NK-92 treated with Interleukin-12 subunit alpha and Interleukin-12 subunit beta, amount 100 ng/mL, for 24 hours (cell line): ENCODE results near the gene MMP25.
A peak's percentile ranks its signal among the peaks of the same experiment; 100 is the strongest.
"Not testable (repeated sequence)": the region's sequence is repeated elsewhere in the genome, so short reads cannot be mapped to it uniquely, and the experiment has no call there.

Experiments used
- DNase-seq: peaks from one replicate; lab custom pipeline; 2025; lab: John Stamatoyannopoulos, UW

MMP25 gene

GRCh38 chr16:3029491-3030221 lies 16.7 kb upstream of the MMP25 start:
- no peak for DNase-seq

- no peak for DNase-seq
These were observed 15.8 kb upstream of the MMP25 start for GRCh38 chr16:3030222-3031212.

DNA sequence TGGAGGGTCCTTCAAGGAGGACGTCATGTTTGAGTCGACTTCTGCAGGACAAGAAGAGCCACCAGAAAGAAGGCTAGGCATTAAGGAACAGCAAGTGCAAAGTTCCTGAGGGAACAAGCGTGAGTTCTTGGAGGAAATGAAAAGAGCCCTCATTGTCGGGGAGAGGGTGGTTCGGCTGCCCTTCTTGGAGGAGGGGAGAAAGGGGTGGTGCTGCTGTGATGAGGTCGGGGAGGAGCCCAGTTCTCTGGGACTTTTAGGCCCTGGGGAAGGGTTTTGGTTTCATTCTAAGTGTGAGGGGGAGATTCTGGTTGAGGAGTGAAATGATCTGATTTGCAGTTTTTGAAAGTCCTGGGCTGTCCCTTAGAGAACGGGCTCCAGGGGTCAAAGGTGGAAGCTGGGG lies 13.7 kb upstream of the MMP25 start:
- DNase-seq = no peak

GRCh38 chr16:3035289-3035971 lies 10.9 kb upstream of the MMP25 start:
- no peak for DNase-seq

GRCh38 chr16:3035972-3036725 lies 10.2 kb upstream of the MMP25 start:
- DNase-seq = no peak

- no peak for DNase-seq
These were observed 9.5 kb upstream of the MMP25 start, which contains the start of gene BICDL2 for GRCh38 chr16:3036726-3037315. Gene BICDL2 (minus strand): TSS chr16:3036944. CDS start chr16:3035496, 1,448 bp downstream.

DNA sequence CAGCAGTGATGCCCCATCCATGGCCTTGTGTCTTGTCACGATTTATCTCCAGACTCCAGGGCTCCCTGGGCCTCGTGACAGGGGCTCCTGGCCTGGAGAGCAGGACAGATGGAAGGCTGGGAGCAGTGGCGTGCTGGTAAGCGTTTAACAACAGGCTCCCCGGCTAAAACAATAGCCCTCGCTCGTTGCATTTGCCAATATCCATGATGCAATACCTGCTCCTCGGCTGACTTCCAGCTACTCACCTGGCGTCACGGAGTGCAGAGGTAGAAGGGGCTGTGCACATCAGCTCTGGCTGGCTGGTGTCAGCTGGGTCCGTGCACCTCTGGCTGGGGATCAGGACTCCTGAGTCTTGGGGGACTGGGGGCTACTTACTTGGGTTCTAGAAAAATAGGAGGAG lies 8.1 kb upstream of the MMP25 start:
- DNase-seq = no peak

DNA sequence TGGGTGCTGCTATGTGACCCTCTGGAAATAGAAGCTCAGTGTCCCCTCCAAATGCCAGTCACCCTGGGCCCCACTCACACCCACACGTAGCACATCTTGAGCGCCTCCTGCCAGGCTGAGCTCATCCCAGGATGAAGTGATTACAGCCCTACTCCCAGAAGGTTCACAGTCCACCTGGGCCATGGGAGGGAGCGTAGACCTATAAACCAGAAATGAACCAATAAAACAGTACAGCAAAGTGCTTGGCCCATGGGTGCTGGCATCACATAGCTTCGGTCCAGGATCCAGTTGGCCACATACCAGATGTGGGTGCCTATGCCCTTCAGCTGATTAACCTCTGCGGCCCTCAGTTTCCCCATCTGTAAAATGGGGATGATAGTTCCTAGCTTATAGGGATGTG lies 7.5 kb upstream of the MMP25 start:
- DNase-seq = no peak

DNA sequence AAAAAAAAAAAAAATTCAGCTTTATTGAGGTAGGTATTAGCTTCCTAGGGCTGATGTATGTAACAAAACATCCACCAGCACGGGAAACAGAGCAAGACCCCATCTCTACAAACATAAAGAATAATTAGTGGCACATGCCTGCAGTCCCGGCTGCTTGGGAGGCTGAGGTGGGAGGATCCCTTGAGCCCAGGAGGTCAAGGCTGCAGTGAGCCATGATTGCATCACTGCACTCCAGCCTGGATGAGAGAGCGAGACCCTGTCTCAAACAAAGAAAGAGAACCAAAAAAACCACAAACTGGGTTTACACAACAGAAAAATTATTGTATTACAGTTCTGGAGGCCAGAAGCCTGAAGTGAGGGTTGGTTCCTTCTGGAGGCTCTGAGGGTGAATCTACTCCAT lies 4.0 kb upstream of the MMP25 start:
- no peak for DNase-seq

DNA sequence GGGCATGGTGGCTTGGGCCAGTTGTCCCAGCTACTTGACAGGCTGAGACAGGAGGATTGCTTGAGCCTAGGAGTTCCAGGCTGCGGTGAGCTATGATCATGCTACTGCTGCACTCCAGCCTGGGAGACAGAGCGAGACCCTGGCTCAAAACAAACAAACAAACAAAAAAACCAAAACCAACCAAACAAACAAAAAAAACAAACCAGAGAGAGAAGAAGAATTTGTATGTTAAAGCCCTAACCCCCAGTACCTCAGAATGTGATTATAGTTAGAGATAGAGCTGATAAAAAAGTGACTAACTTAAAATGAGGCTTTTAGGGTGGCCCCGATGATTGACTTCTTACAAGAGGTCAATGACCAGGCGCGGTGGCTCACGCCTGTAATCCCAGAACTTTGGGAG lies 1.7 kb upstream of the MMP25 start:
- no peak for DNase-seq

- no peak for DNase-seq
These were observed 453 bp downstream of the MMP25 start for GRCh38 chr16:3046641-3047386.

GRCh38 chr16:3047387-3047720 lies 993 bp downstream of the MMP25 start:
- no peak for DNase-seq

DNA sequence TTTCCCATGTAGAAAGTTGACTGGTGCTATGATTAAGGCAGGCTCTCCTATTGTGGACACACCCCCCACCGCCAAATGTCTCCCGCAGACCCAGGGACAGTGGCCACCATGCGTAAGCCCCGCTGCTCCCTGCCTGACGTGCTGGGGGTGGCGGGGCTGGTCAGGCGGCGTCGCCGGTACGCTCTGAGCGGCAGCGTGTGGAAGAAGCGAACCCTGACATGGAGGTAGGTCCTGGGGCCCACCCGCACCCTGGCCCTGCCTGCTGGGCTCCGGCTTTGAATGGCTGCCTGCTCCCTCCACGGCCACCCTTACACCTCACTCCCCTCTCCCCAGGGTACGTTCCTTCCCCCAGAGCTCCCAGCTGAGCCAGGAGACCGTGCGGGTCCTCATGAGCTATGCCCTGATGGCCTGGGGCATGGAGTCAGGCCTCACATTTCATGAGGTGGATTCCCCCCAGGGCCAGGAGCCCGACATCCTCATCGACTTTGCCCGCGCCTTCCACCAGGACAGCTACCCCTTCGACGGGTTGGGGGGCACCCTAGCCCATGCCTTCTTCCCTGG lies 3.6 kb downstream of the MMP25 start:
- no peak for DNase-seq

GRCh38 chr16:3050487-3050886 lies 4.1 kb downstream of the MMP25 start:
- no peak for DNase-seq

DNA sequence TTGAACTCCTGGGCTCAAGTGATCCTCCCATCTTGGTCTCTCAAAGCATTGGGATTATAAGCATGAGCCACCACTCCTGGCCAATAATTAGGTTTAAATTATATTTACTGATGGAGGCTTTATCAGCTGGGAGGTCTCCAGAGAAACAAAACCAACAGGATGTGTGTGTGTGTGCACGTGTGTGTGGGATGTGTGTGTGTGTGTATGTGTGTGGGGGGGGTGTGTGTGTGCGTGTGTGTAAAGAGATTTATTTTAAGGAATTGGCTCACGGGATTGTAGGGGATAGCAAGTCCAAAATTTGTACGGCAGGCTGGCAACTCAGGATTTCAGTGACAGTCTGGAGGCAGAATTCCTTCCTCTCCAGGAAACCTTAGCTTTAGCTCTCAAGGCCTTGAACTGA lies 4.6 kb downstream of the MMP25 start:
- DNase-seq = no peak

GRCh38 chr16:3051494-3051893 lies 5.1 kb downstream of the MMP25 start:
- no peak for DNase-seq

GRCh38 chr16:3052571-3053329 lies 6.4 kb downstream of the MMP25 start:
- not testable (repeated sequence) for DNase-seq

GRCh38 chr16:3053330-3053710 lies 7.0 kb downstream of the MMP25 start:
- DNase-seq = peak; percentile 36

DNA sequence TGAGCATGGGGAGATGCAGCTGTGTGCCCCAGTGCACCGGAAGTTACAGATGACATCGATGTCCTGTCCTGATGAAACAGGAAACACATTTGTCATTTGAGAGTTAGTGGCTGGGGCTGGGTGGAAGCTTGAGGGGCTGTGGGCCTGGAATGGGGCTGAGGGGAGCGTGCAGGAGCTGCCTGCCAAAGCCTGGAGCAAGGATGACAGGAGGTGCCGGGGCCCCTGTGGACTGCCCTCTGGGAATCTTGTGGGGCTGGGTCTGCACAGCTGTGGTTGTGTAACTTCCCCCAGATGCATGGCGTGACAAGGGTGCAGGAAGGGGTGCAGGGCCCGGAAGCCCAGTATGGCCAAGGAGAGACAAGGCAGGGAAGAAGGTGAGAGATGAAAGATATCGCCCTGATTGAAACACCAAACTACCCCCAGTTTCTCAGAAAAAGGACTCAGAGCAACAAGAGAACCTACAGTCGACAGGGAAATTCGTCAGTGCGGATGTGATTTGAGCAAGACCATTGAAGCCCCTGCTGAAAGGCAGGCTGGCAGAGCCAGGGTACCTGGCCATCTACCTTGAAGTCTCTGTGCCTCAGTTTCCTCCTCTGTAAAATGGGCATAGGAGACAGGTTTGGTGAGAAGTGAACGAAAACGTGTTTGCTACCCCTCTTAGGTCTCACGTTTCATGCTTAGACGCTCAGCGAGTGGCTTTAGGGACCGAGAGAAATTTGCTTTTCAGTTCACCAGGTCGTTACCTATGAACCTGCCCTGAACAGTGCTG lies 8.8 kb downstream of the MMP25 start:
- peak; percentile 60 for DNase-seq
